GM18502 (cell line): ENCODE data around the gene MRPL1.
"Not testable (repeated sequence)": the region's sequence is repeated elsewhere in the genome, so short reads cannot be mapped to it uniquely, and the experiment has no call there.

Experiments used
- ATAC-seq: cut with Tn5 transposase; IDR thresholded peaks from one replicate; pipeline ENCODE4 v1.9.1; 2021; ENCODE audit warnings: mild to moderate bottlenecking; ENCODE audit not compliant: unreplicated experiment, poor library complexity

Gene MRPL1

GRCh38 chr4:77848508-77848907 lies 14.1 kb upstream of the MRPL1 start:
- ATAC-seq = no peak

- no peak for ATAC-seq
Observed at GRCh38 chr4:77849278-77849965, 13.2 kb upstream of the MRPL1 start.

DNA sequence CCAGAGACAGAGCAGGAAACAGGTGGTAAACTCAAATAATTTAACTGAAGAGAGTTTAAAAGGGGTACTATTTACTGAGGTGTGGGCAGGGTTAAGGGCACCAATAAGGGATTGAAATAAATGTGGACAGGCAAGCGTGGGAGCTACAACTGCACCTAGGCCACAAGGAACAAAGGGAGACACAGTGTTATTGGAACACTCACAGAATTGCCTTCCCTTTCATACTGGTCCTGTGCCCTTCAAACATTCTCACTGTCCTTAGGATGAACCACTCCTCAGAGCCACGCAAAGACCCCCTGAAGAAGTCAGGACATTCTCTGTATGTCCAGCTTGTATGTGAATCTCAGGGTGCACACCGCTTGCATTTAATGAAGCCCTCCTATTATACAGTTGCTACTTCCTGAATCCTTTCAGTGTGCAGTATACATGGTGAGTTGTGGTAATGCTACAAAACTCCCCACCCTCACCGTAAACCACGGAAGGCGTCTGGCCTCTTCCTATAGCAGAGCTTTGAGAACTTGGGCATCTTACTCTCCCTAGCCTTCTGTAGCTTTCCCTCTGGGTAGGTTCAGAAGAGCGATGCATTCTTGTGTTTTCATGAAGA lies 9.6 kb upstream of the MRPL1 start:
- peak; percentile 99 for ATAC-seq

DNA sequence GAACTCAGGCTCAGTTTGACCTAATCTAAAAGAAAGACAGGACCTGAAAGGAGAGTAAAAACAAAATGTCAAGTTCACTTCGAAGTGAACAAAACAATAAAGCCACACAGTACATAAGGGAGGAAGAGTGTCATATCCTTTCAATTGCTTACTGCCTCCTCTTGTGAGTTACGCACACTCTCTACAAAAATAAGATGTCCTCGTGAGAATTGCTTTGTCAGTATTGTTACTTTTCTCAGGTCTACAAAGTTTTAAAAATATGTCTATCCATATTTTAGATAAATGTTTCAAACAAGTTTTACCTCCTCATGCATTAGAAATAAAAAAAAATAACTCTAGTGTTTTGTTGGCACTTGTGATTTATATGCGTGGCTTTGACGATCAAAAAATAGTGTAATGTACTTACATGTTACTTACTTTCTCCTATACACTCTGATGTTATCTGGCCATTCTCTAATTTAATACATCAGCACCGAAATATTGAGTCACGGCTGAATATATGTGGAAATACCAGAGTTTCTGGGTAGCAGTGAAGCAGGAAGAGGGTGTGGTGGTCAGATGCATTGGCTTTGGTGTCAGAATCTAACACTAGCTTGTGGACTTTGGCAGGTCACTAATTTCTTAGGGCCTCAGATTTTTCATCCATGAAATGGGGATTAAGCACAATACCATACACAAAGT lies 8.1 kb upstream of the MRPL1 start:
- no peak for ATAC-seq

- ATAC-seq = no peak
Observed at GRCh38 chr4:77856152-77856551, 6.5 kb upstream of the MRPL1 start.

GRCh38 chr4:77859256-77859655 lies 3.4 kb upstream of the MRPL1 start:
- no peak for ATAC-seq

- no peak for ATAC-seq
Observed at GRCh38 chr4:77861495-77861894, 1.1 kb upstream of the MRPL1 start.

DNA sequence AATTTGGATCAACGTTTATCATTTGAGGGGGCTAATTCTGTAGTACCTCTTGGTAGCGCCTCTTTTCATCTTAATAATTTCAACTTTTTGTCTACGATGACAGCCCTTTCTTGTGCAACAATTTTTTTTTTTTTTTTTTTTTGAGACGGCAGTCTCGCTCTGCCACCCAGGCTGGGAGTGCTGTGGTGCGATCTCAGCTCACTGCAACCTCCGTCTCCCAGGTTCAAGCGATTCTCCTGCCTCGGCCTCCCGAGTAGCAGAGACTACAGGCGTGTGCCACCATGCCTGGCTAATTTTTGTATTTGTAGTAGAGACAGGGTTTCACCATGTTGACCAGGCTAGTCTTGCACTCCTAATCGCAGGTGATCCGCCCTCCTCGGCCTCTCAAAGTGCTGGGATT lies 711 bp downstream of the MRPL1 start:
- not testable (repeated sequence) for ATAC-seq

DNA sequence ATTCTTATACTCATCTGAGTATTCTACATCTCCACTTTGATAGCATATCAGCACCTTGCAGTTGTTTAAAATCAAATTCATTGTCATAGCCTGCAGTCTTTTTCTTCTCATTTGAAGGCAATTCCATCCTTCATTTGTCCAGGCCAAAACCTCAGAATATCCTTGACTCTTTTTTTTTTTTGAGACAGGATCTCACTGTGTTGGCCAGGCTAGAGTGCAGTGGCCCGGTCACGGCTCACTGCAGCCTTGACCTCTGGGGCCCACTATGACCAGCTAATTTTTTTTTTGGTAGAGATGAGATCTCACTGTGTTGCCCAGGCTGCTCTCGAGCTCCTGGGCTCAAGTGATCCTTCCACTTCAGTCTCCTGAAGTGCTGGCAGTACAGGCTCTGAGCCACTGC lies 2.6 kb downstream of the MRPL1 start:
- no peak for ATAC-seq

DNA sequence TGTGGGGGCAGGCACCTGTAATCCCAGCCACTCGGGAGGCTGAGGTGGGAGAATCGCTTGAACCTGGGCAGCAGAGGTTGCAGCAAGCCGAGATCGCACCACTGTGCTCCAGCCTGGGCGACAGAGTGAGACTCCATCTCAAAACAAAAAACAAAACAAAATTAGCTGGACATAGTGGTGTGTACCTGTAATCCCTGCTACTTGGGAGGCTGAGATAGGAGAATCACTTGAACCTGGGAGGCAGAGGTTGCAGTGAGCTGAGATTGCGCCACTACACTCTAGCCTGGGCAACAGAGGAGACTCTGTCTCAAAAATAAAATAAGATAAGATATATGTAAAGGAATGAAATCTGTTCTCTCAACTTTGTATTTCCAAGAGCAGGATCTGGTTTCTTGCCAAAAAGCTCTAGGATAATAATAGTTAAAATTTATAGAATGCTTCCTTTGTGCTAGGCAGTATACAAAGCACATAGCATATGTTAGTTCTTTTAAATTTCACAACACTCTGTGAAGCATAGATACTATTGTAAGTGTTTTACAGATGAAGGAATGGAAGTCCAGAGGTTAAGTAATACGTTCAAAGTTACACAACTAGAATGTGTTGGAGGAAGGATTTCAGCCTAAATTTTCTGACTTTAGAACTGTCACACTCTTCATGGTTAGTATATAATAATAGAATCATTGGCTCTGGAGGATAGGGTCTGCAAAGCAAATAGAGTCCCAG lies 10.3 kb downstream of the MRPL1 start:
- no peak for ATAC-seq

GRCh38 chr4:77877167-77877566 lies 14.5 kb downstream of the MRPL1 start:
- no peak for ATAC-seq

DNA sequence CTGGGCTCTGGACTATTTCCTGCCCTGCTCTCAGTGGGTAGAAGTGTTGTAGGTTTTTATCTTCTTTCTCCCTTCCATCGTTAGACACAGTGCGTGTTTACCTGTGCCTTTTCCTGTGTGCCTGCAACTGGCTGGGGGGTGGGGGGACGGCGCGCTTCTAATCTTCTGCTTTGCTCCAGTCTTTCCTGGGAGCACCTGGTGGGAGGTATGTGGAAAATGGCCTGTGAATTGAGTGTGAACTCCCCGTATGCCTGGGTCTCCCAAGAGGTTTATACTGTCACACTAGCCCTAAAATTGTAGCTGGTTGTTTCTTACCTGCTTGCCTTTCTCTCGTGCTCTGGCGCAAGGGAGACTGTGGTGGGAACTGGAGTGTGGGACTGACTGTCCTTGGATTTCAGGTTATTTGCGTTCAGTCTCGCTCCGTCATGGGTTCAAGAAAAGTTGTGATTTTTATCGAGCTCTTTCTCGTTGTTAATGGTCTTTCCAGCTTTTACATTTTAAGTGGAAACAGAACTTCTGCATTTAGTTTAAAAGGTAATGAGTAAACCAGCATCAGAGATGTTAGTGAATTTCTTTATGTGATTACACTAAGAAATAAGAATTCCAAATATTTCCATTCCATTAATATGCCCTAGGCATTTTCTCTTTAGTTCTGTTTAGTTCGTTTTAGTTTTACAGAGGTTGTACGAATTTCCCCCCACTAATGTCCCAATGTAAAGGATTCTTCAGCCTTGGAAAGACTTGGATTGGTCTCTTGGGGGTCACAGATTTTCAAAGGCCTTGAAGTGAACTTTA lies 15.3 kb downstream of the MRPL1 start:
- ATAC-seq = no peak

GRCh38 chr4:77880784-77881183 lies 18.2 kb downstream of the MRPL1 start:
- peak; percentile 56 for ATAC-seq

GRCh38 chr4:77881460-77882295 lies 19.0 kb downstream of the MRPL1 start:
- ATAC-seq = no peak

DNA sequence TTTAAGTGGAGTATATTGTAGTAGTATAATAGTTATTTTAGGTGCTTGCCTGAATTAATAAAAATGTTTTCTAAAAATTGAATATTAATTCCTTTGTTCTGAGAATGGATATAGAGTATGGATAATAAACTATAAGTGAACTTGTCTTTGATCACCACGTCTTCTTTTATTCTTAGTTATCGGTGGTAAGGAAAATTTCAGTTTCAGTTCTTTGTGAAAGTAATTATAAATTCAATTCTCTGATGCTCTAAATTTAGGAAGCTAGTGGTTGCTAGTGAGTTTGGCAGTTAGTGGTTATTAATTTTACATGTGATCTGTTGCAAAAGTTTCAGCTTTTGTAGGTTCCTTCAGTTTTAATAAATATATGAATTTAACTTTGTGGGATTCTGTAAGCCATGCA lies 30.8 kb downstream of the MRPL1 start:
- ATAC-seq = no peak

DNA sequence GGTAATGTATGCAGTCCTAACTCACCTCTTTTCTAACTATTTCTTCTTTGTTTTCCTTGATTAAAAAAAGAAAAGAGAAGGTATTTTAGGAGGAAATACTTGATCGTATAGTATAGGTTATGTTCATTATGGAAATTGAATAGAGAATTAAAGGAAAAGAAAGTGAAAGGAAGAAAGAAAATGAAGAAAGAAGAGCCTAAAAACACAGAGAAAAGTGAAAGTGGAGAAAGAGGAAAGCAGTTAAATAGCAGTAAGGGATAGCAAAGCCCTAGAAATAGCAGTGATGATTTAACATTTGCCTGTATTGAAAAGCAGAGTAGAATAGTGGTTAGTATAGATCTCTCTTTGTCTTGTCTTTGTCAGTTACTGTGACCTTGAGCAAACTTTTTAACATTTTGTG lies 37.0 kb downstream of the MRPL1 start:
- ATAC-seq = no peak

DNA sequence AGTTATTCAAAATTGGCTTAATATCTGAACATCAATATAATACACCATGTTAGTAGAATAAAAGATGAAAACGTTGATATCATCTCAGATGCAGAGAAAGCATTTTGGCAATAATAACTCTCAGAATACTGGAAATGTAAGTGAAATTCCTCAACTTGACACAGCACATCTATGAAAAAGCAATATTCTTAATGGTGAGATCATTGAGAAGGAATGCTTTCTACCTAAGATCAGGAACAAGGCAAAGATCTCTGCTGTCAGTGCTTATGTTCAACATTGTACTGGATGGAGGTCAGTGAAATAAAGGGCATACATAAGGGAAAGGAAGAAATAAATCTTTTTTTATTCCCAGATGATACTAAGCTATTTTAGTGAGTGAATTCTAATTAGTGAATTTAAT lies 40.6 kb downstream of the MRPL1 start:
- ATAC-seq = no peak

GRCh38 chr4:77905651-77906263 lies 43.1 kb downstream of the MRPL1 start:
- ATAC-seq = no peak

GRCh38 chr4:77910676-77911075 lies 48.0 kb downstream of the MRPL1 start:
- no peak for ATAC-seq
